Measurements from ENCODE around the gene ACTL6A. TPM values are rescaled to one million over a fixed set of nuclear protein-coding genes. Genes with fewer than 3 reads are reported as not detected.
A peak's percentile ranks its signal among the peaks of the same experiment; 100 is the strongest.

ACTL6A gene
- polyA plus RNA-seq, 2 of the 4 experiments (the other 2 are of a cell fraction) = 116 to 130 TPM

- WGBS (ENCODE audit: missing lambda C conversion rate) = 0% methylated on average over 11 of the region's 40 CpGs
- CTCF ChIA-PET = no interaction called here
- TF ChIP-seq MAX (IDR thresholded peaks at IDR 0.05) = 0 out of 2 replicates have a peak, but pooled peaks have one; percentile 11
- TF ChIP-seq ZNF302 (CRISPR knock-in tag; IDR thresholded peaks at IDR 0.05) = no peak
- peak overlapping the region; percentile 91 for H3K4me3 ChIP-seq
- no peaks in the 10 kb centered on the region for H3K9me3 ChIP-seq
- peak; percentile 88 to 91 for ATAC-seq
- POLR2A ChIA-PET = interaction anchor here (1.2 to 1.3 kb wide), 2 partner anchors 41 to 240 kb away, joined by 3 to 4 read pairs; partner anchors contain the start of genes MRPL47, NDUFB5 and ZNF639
- peak; percentile 67 to 80 for DNase-seq (ENCODE audit: low read depth in 1 of 2, low spot score in 1 of 2)
- H3K4me1 ChIP-seq = peaks cover 8% of the 10 kb centered on the region; the same call in 1 of the 3 replicates
- peak overlapping the region; percentile 94 for H3K4me2 ChIP-seq
- H3K27ac ChIP-seq = peak overlapping the region; percentile 91 to 97
- FAIRE-seq = no peak
Observed at GRCh38 chr3:179563271-179563783, 601 bp downstream of the ACTL6A start.

- TF ChIP-seq NPAS2 (CRISPR knock-in tag; IDR thresholded peaks at IDR 0.05; ENCODE audit: borderline replicate concordance) = no peak
- no peak for TF ChIP-seq HOXB13 (CRISPR knock-in tag; IDR thresholded peaks at IDR 0.05; ENCODE audit: low read depth)
- TF ChIP-seq HMGXB4 (CRISPR knock-in tag; IDR thresholded peaks at IDR 0.05; ENCODE audit: borderline replicate concordance) = no peak
- TF ChIP-seq MAZ (IDR thresholded peaks at IDR 0.05; ENCODE audit: borderline replicate concordance, low read depth, low read length) = no peak
- TF ChIP-seq BHLHE40 (IDR thresholded peaks at IDR 0.05; ENCODE audit: low read depth, low read length) = no peak
- TF ChIP-seq TP53 (CRISPR knock-in tag; IDR thresholded peaks at IDR 0.05) = no peak
- no peak for TF ChIP-seq KDM1A (IDR thresholded peaks at IDR 0.05; ENCODE audit: low read depth)
- TF ChIP-seq HOXA7 (CRISPR knock-in tag; IDR thresholded peaks at IDR 0.05) = no peak
- TF ChIP-seq ZSCAN20 (CRISPR knock-in tag; IDR thresholded peaks at IDR 0.05) = no peak
- TF ChIP-seq MYC (IDR thresholded peaks at IDR 0.05; ENCODE audit: borderline replicate concordance, low read length) = no peak
- TF ChIP-seq NR3C1 (IDR thresholded peaks at IDR 0.05) = no peak
- no peak for TF ChIP-seq FOSB (CRISPR knock-in tag; IDR thresholded peaks at IDR 0.05)
- TF ChIP-seq CBX8 (IDR thresholded peaks at IDR 0.05) = no peak
- no peak for TF ChIP-seq REST (IDR thresholded peaks at IDR 0.05)
- no peak for TF ChIP-seq EHMT2 (IDR thresholded peaks at IDR 0.05; ENCODE audit: low read depth)
- TF ChIP-seq GATA3 (IDR thresholded peaks at IDR 0.05; ENCODE audit: borderline replicate concordance) = no peak
- no peak for TF ChIP-seq CHD2 (IDR thresholded peaks at IDR 0.05; ENCODE audit: low read length, partially characterized antibody)
- Histone ChIP-seq H3K4me1 (peaks cover 8% of the 10 kb centered on the region; the same call in 1 of the 3 replicates), H3K27ac (no peak overlapping the region), H3K9me3 (no peaks in the 10 kb centered on the region), H3K4me2 (no peak overlapping the region), H3K4me3 (no peak overlapping the region)
- 89% methylated on average over 3 of the region's 3 CpGs for WGBS (ENCODE audit: missing lambda C conversion rate)
- ChIA-PET POLR2A (no interaction called here), CTCF (no interaction called here)
- DNase-seq (ENCODE audit: low read depth in 1 of 2, low spot score in 1 of 2) (no peak), FAIRE-seq (no peak), ATAC-seq (no peak)
Observed at GRCh38 chr3:179565496-179565895, 2.8 kb downstream of the ACTL6A start.

Data from A549 (cell line).